CD4-positive, alpha-beta T cell (primary cell): Measurements from ENCODE around the gene RNF181. TPM values are rescaled to one million over a fixed set of nuclear protein-coding genes. Genes with fewer than 3 reads are reported as not detected.
"Not testable (repeated sequence)": the region's sequence is repeated elsewhere in the genome, so short reads cannot be mapped to it uniquely, and the experiment has no call there.

ENCODE experiments used
- ATAC-seq: fragments of 200-7000 bp; cut with Tn5 transposase; one replicate; pipeline ENCODE4 v1.10.0; 2022; ENCODE audit warnings: mild to moderate bottlenecking; ENCODE audit not compliant: poor library complexity
- CTCF ChIA-PET: fragments of 350-600 bp; sonication (Branson Sonifier 250); formaldehyde crosslinking; loops from one replicate; lab custom pipeline; 2021; ENCODE audit warnings: antibody characterized with exemption, inconsistent platforms; lab: Charles Lee
- POLR2A ChIA-PET: fragments of 350-600 bp; sonication (Branson Sonifier 250); formaldehyde crosslinking; loops from one replicate; lab custom pipeline; 2021; ENCODE audit warnings: antibody characterized with exemption, inconsistent platforms; lab: Charles Lee
- DNase-seq, 14 experiments: peaks; one replicate each; pipeline ENCODE4 v3.0.0-alpha.2; 2013 to 2020; ENCODE audit warnings: mixed read lengths in 2 of 14
- H3K27ac ChIP-seq, 2 donors: one replicate each; pipeline versions ENCODE4 v1.5.1 to v1.7.0; 2013; ENCODE audit warnings: low read length in 2 of 2, low read depth in 1 of 2, mild to moderate bottlenecking in 1 of 2
- H3K27me3 ChIP-seq, 2 experiments: 1 replicate in 1 of 2; 2 replicates in 1 of 2; pipeline versions ENCODE4 v1.6.1 to v1.7.0; 2013; ENCODE audit warnings: low read length in 2 of 2, control low read depth in 1 of 2, mild to moderate bottlenecking in 1 of 2, moderate library complexity in 1 of 2; ENCODE audit not compliant: insufficient read depth in 2 of 2, control insufficient read depth in 1 of 2
- H3K36me3 ChIP-seq: one replicate; pipeline ENCODE4 v1.6.1; 2013; ENCODE audit warnings: low read length, control low read depth; ENCODE audit not compliant: insufficient read depth
- H3K4me1 ChIP-seq: one replicate; pipeline ENCODE4 v1.6.1; 2013; ENCODE audit warnings: low read length, control low read depth; ENCODE audit not compliant: insufficient read depth
- H3K4me3 ChIP-seq: one replicate; pipeline ENCODE4 v1.5.1; 2013; ENCODE audit warnings: mild to moderate bottlenecking, low read length, moderate library complexity
- H3K9me3 ChIP-seq, 2 experiments: 1 replicate in 1 of 2; 2 replicates in 1 of 2; pipeline versions ENCODE4 v1.6.1 to v1.7.0; 2013; ENCODE audit warnings: low read length in 2 of 2, mild to moderate bottlenecking in 2 of 2, control low read depth in 1 of 2, moderate library complexity in 1 of 2; ENCODE audit not compliant: control insufficient read depth in 1 of 2, insufficient read depth in 1 of 2
- H3K27ac Mint-ChIP-seq: one replicate; pipeline ENCODE4 v1.8.0; 2020; ENCODE audit warnings: mixed read lengths
- H3K27me3 Mint-ChIP-seq: one replicate; pipeline ENCODE4 v1.8.0; 2021; ENCODE audit warnings: mixed read lengths
- H3K36me3 Mint-ChIP-seq: one replicate; pipeline ENCODE4 v1.8.0; 2021; ENCODE audit warnings: low read depth, mixed read lengths
- H3K4me1 Mint-ChIP-seq: one replicate; pipeline ENCODE4 v1.8.0; 2021; ENCODE audit warnings: low read depth, mixed read lengths
- H3K4me3 Mint-ChIP-seq: one replicate; pipeline ENCODE4 v1.8.0; 2020; ENCODE audit warnings: mild to moderate bottlenecking, mixed read lengths
- H3K9me3 Mint-ChIP-seq: one replicate; pipeline ENCODE4 v1.8.0; 2020; ENCODE audit warnings: mixed read lengths
- intact Hi-C, 2 experiments: fragments of 100-400 bp; cut with DNase I in 1 of 2; cut with micrococcal nuclease in 1 of 2; formaldehyde crosslinking; loops; one replicate each; pipeline versions ENCODE4 v1.15.1 to v1.9.0; 2023 to 2025; cut with DNase I, micrococcal nuclease
- total RNA-seq, 174 experiments: library from RNA in 2 of 174; stranded (reverse) in 2 of 174; gene quantifications; one replicate each; pipeline ENCODE4 v1.2.3 and lab custom pipeline; 2021 to 2026
- TF ChIP-seq, protein P1 (sequence below): fragments of 200-600 bp; IDR thresholded peaks from one replicate; pipeline ENCODE4 v1.8.0; 2022; ENCODE audit warnings: antibody characterized with exemption, mild to moderate bottlenecking

The RNF181 gene
- total RNA-seq, 2 experiments from 2014 or later: 41.5 to 43.8 TPM

DNA sequence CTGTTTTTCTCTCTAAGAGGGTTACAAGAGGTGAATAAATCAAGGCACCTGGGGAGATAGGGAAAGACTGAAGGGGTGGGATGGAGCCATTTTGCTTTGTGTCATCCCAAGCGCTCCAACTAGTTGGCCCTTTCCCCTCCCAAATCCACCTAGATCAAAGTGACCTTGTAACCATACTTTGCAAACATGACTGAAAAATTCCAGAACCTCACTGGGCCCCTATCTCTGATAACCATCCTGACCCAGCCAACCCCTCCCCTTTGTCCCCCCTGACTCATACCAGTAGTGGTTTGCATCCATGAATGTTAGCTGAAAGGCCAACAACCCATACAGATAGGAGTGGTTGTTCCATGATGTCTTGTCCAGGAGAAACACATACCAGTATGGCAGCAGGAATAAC, 37.4 kb upstream of the RNF181 start:
- Mint-ChIP-seq H3K27me3 (no peaks in the 10 kb centered on the region), H3K4me1 (peaks cover 30% of the 10 kb centered on the region), H3K4me3 (peak overlapping the region; percentile 7), H3K27ac (no peak overlapping the region), H3K36me3 (peaks cover 67% of the 10 kb centered on the region), H3K9me3 (no peaks in the 10 kb centered on the region)
- ChIA-PET CTCF (no interaction called here), POLR2A (interaction anchor here (1.6 kb wide), 1 partner anchor 20 kb away, joined by 10 read pairs; the partner anchor contains the start of gene MAT2A)
- H3K4me1 ChIP-seq: peaks cover 20% of the 10 kb centered on the region
- no peak overlapping the region for H3K27ac ChIP-seq
- H3K4me3 ChIP-seq: no peak overlapping the region
- DNase-seq (no peak), ATAC-seq (no peak)
- no peaks in the 10 kb centered on the region for H3K9me3 ChIP-seq
- peaks cover 39% of the 10 kb centered on the region for H3K36me3 ChIP-seq
- no peaks in the 10 kb centered on the region for H3K27me3 ChIP-seq
- TF ChIP-seq, protein P1, sequence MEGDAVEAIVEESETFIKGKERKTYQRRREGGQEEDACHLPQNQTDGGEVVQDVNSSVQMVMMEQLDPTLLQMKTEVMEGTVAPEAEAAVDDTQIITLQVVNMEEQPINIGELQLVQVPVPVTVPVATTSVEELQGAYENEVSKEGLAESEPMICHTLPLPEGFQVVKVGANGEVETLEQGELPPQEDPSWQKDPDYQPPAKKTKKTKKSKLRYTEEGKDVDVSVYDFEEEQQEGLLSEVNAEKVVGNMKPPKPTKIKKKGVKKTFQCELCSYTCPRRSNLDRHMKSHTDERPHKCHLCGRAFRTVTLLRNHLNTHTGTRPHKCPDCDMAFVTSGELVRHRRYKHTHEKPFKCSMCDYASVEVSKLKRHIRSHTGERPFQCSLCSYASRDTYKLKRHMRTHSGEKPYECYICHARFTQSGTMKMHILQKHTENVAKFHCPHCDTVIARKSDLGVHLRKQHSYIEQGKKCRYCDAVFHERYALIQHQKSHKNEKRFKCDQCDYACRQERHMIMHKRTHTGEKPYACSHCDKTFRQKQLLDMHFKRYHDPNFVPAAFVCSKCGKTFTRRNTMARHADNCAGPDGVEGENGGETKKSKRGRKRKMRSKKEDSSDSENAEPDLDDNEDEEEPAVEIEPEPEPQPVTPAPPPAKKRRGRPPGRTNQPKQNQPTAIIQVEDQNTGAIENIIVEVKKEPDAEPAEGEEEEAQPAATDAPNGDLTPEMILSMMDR: no peak
- intact Hi-C loops: no loop called here

DNA sequence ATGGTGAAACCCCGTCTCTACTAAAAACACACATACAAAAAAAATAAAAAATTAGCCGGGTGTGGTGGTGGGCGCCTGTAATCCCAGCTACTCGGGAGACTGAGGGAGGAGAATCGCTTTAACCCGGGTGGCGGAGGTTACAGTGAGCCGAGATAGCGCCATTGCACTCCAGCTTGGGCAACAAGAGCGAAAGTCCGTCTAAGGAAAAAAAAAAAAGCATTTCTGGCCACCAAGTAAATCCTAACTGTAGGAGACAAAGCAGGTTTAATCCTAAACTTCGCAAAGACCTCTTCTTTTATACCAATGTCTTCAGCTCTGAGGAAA, 35.2 kb upstream of the RNF181 start:
- H3K4me1 ChIP-seq: peaks cover 20% of the 10 kb centered on the region
- H3K27ac ChIP-seq, H3K9me3 ChIP-seq, H3K27me3 Mint-ChIP-seq, ATAC-seq, H3K9me3 Mint-ChIP-seq, DNase-seq, H3K27me3 ChIP-seq: not testable (repeated sequence)
- intact Hi-C loops: loop anchor here (2.0 to 5.0 kb wide), 3 partner anchors 20 to 42 kb away; partner anchors contain the start of genes RNF181 (in 1 of the 2) and TMEM150A (in 1 of the 2)
- H3K36me3 ChIP-seq: peaks cover 19% of the 10 kb centered on the region
- Mint-ChIP-seq H3K4me1 (peaks cover 30% of the 10 kb centered on the region), H3K27ac (peak overlapping the region; percentile 95), H3K36me3 (peaks cover 47% of the 10 kb centered on the region), H3K4me3 (peak overlapping the region; percentile 99)
- H3K4me3 ChIP-seq: peak overlapping the region; percentile 81
- POLR2A ChIA-PET: interaction anchor here (0.9 to 2.7 kb wide), 11 partner anchors 8 to 205 kb away, joined by 4 to 19 read pairs (median 7); partner anchors contain the start of genes ELMOD3, RNF181, SH2D6 and USP39
- CTCF ChIA-PET: interaction anchor here (1.0 to 1.6 kb wide), 2 partner anchors 8 to 57 kb away, joined by 3 to 6 read pairs; no protein-coding TSS in a partner anchor

DNA sequence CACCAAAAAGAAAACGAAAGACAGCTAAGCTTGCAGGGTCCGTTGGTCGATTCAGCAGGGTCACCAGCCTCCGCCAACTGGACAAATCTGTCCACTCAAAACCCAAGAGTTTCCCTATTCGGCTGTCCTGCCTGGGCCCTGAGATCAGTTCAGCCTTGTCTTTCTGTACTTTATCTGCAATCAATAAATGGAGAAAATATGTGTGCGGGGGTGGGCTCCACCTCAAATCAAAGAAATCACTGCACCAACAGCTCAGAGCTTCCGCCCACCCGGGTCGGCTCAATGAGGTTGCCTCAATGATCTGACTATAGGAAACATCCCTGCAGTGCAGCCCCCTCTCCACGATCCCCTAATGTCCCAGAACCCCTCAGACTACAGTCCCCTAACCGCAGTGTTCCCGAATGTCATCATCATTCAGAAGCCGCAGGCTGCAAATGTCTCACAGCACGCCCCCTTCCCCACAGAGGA, 34.7 kb upstream of the RNF181 start:
- TF ChIP-seq, protein P1: no peak
- Mint-ChIP-seq H3K4me3 (peak overlapping the region; percentile 99), H3K27me3 (no peaks in the 10 kb centered on the region), H3K4me1 (peaks cover 30% of the 10 kb centered on the region), H3K36me3 (peaks cover 43% of the 10 kb centered on the region), H3K9me3 (no peaks in the 10 kb centered on the region), H3K27ac (peak overlapping the region; percentile 95)
- peaks cover 20% of the 10 kb centered on the region for H3K4me1 ChIP-seq
- H3K36me3 ChIP-seq: peaks cover 14% of the 10 kb centered on the region
- POLR2A ChIA-PET: interaction anchor here (0.7 to 2.7 kb wide), 20 partner anchors 9 to 233 kb away, joined by 3 to 19 read pairs (median 5); partner anchors contain the start of genes C2orf68, ELMOD3, MAT2A and RNF181
- peak overlapping the region in 1 of 2 donors; percentile 68 for H3K27ac ChIP-seq
- no peaks in the 10 kb centered on the region for H3K27me3 ChIP-seq
- peak overlapping the region; percentile 81 for H3K4me3 ChIP-seq
- no peak for DNase-seq
- no peaks in the 10 kb centered on the region for H3K9me3 ChIP-seq
- intact Hi-C loops: loop anchor here (1.0 to 5.0 kb wide), 4 partner anchors 20 to 54 kb away; partner anchors contain the start of genes RNF181 (in 1 of the 2) and TMEM150A (in 1 of the 2)
- CTCF ChIA-PET: interaction anchor here (1.0 to 1.6 kb wide), 2 partner anchors 9 to 56 kb away, joined by 3 to 6 read pairs; no protein-coding TSS in a partner anchor
- ATAC-seq: no peak
